ENCODE measurements around the gene ALLC.

The ALLC gene

GRCh38 chr2:3727397-3728045 is 69.5 kb downstream of the ALLC start:
- no peak for DNase-seq

DNA sequence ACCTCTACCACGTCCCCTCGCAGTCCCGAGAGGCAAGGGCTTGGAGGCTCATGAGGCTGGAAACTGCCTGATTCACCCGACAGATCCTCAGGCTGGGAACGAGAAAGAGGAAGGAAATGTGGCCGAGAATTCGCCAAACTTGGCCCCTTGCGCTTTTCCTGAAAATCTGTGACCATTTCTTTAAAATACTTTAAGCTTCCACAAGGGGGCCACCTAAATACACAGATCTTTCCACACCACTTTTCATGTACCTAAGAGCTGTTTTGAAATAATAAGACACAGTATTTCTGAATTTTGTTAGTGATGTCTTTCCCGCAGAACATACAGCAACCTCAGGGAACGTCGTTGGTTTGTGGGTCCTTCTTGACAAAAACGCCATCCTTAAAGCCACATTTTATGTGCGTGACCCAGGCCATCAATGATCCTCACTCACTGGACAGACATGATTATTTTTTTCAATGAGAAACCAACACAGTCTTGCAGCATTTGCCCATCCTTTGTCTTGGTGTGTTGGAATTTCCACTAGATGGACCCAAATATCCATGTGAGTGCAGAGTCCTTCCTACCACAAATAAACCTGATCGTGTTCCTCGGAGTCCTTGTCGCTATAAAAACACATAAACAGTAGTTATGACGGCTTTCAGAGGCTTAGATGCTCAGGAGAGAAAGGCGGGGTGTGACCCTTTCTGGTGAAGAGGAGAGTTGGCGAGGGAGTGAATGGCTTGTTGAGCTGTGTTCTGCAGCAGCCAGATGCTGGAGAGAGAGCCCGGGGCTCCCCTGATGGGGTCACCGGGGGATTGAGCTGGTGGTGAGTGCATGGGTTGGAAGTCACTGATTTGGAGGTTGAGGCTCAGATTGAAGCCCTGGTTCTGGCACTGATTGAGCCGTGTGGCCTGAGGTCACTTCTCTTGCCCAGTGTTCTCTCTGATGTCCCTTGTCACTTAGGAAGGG is 70.4 kb downstream of the ALLC start:
- no peak for DNase-seq

DNA sequence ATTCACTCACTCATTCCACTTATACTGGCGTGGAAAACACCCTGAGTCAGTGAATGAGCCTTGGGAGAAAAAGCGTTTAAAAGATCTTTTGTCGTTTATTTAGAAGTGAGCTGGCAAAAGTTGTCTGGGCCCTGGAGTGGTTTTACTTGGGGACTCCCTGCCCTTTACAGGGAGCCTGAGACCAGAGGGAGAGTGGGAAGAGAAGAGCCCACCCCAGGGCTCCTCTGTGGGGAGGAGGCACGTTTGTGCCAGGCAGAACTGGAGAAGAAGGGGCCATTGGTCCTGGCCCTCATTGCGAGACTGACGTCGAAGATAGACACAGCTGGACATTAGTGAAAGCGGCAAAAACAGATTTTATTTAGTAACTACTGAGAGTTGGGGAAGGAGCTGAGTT is 71.1 kb downstream of the ALLC start:
- DNase-seq, result no peak

GRCh38 chr2:3729786-3730185 is 71.8 kb downstream of the ALLC start:
- no peak for DNase-seq

DNA sequence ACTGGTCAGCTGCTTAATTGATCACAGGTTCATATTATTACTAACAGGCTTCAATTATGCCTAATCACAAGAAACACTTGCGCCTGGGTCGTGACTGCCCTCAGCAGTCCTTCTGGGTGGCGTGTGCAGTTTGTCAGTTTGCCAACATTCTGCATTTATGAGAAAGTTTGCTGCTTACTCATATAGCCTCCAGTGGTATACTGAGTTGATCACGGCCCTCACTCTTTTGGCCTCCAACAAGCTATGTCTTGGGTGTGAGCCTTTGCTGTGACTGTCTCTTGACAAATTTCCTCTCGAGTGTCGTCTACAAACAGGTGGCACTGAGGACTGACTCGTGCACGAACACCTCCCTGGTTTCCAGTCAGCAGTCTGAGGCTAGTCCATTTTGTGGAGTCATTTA is 72.6 kb downstream of the ALLC start:
- DNase-seq, result no peak

GRCh38 chr2:3731829-3732228 is 73.8 kb downstream of the ALLC start:
- DNase-seq, result no peak

DNA sequence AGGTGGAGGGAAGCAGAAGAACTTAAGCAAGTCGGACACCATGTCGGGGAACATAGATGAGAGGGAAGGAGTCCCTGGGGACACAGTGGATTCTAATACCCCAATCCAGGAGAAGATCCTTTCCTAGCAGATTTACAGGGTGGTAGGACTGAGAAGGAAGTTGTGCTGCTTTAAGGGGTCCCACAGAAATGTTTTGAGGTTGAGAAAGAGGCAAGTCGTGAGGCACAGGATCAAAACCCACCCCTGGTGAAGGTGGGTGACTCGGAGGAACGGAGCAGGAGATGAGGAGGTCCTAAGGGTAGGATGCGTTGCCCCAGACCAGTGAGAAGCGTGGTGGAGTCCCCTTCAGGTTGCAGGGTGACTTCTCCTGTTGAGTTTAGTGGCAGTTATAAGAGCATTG is 78.1 kb downstream of the ALLC start:
- DNase-seq, result no peak

GRCh38 chr2:3737128-3737527 is 79.1 kb downstream of the ALLC start:
- no peak for DNase-seq

DNA sequence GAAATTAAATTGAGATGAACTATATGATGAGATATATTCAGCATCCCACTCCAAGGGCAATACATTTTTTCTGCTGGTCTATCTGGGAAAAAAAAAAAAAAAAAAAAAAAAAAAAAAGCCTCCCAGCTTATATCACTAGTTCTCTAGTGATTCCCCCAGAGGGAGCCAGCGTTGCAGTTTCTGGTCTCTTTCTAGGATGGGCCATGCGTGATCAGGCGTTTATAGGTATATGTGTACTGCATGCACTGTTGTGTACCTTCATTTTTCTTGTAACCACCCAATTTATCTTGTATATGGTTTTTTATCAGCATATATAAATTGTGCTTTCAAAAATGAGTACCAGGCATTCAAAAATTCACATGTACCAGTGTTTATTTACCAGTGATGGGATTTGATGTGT is 80.5 kb downstream of the ALLC start:
- no peak for DNase-seq

DNA sequence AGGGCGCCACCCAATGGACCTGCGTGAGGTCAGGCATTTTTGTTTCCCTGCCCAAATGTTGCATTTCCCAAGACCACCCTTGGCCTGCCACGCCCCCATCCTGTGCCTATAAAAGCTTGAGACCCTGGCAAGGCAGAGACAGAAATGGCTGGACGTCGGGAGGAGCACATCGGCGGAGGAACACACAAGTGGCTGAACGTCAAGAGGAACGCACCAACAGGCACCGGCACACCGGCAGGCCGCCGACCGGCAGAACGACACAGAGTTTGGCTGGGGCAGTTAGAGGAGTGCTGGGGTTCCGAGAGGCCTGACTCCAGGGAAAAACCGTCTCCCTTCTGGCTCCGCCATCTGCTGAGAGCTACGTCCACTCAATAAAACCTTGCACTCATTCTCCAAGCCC is 81.3 kb downstream of the ALLC start:
- no peak for DNase-seq

- no peak for DNase-seq
These were observed 83.4 kb downstream of the ALLC start for GRCh38 chr2:3741396-3741795.

DNA sequence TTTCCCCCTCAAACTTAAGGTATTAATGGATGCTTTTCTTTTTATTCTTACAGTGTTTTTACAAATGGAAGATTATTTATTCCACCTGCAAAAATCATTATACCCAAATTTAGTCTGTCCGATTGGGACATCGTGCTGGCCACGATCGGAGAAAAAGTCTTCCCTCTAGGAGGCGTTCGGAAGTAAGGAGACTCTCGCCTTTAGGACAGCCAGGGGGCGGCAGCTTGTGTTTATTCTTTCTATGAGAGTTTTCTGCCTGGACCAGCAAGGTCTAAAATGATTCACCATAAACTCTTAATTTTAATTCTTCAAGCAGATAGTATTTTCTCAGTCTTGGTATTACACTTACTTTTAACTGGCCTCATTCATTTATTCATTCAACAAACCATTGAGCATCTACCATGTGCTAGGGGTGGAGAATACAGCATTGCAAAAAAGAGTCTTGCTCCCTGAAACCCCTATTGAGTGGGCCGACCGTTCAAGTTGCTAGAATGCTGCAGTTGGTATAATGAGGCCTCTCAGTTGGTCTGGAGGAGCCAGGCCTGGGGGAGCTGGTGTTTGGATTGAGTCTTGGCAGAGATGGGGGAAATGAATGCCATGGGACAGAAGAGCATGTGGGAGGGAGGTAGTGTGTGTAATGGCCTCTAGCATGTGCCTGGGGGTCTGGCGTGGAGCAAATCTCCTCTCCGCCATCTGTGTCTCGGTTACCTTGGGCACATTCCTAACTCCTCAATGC is 84.0 kb downstream of the ALLC start:
- DNase-seq, result no peak

GRCh38 chr2:3742743-3743508 is 84.9 kb downstream of the ALLC start:
- DNase-seq, result no peak

DNA sequence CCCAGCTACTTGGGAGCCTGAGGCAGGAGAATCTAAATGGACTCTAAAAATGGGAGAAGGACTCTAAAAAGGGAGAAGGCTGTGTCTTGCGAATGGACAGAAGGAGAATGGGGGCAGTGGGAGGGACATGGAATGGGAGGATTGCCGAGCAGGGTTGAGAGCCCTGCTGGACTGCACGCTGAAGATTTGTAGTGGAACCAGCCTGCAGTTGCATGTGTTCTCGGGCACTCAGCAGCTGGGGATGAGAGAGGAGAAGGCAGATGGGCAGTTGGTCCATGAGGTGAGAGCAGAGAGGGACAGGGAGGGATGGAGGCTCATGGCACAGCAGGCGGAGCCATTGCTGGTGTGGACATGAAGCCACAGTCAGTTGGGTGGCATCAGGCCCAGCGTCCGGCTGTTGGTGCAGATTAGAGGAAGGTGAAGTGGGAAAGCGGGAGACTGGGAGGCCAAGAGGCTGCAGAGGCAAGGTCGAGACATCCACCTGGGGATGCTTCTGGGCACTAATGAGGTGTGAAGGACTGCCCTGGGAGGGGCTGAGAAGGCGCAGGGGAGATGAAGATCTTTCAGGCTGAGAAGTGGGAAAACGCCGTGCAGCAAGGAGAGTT is 86.1 kb downstream of the ALLC start:
- no peak for DNase-seq

GRCh38 chr2:3745920-3746319 is 87.9 kb downstream of the ALLC start:
- no peak for DNase-seq

DNA sequence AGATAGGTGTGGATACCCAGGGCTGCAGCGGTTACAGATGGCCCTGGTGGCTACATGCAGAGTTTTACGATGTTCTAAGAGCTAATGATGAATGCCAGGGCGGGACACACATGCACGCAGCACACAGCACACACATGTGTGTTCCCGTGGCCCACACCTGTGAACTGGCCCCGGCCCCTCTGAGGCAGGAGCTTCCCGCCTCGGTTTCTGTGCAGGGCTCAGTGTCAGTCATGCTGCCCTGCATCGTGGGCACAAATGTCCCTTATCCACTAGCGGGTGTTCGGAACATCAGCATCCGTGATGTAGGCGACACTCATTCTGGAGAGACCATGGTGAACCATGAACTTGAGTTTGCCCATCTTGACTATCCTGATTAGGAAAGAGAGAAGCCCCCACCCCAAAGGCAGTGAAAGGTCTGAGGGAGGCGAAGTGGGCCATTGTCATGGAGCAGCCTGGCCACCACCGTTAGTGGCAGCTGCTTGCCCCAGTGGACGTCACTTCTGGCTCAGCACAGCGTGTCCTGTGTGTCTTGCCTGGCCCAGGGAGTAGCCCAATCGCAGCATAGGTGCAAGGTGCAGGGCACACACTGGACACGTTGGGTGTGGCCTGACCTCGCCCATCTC is 89.1 kb downstream of the ALLC start:
- DNase-seq, result no peak

- DNase-seq, result no peak
These were observed 89.8 kb downstream of the ALLC start for GRCh38 chr2:3747826-3748225.

DNA sequence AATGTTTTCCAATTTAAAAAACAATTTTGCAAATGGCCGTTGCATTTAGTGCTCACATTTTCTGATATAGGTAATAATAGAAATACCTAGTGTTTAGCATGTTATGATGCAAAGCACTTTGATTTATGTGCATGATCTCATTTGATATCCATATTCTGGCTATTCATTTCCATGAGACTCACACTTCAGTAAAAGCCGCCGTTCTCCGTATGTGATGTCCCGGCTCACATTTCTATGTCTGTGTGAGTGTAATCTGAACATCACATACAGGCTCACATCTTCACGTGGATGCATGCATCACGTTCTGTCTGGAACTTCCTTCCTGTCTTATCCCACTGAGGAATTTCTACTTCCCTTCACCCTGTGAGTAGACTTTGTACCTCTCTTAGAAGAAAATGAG is 91.2 kb downstream of the ALLC start:
- no peak for DNase-seq

GRCh38 chr2:3751251-3751650 is 93.3 kb downstream of the ALLC start:
- DNase-seq, result no peak

DNA sequence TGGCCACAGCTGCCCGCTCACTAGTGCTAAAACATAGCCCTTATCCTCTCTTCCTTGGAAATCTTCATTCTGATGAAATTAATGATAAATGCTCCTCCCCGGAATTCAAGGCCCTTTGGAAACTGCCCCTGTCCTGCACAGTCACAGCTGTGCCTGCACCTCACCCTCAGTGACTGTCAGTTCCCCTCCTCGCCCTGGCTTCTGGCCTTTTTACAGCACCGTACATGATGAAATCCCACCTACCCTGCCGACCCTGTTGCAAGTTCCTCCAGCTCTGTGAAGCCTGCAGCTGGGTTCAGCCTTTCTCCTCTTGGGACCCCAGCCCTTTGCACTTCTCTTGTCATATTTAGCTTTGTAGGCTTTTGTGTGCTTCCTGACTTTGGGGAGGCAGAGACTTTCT is 93.8 kb downstream of the ALLC start:
- DNase-seq, result no peak
